ENCODE data around the gene MRPS6.

Gene MRPS6

DNA sequence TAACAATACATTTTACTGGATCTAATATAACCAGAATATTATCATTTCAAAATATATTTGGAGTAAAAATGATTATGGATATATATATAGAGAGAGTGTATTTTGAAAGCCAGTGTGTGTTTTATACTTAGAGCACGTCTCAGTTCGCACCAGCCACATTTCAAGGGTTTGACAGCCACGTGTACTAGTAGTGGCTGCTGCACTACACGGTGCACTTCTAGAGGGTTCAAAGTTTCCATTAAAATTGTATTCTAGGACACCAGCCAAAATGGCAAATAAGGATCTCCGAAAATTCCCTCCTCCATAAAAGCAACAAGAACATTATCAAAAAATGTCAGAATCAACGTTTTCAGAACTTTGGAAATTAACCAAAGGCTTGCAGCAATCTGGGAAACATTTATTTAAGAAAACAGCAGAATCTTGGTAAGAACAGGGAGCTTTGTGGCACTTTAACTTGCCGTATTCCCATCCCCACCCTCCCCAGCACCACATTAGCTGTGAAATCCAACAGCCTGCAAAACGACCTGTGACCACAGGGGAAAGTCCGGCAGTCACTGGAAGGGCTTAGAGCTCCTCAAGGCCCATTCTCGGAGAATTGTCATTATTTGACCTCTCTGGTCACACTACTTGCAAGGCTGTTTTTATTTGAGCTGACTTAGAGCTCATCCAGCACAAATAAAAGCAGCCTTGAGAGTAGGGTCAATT lies 33.5 kb upstream of the MRPS6 start:
- H3K27ac ChIP-seq (ENCODE audit: low read depth, low read length), result no peak overlapping the region
- H3K36me3 ChIP-seq (ENCODE audit: insufficient read depth, low read length), result no peaks in the 10 kb centered on the region
- H3K9me3 ChIP-seq (ENCODE audit: insufficient read depth, low read depth, low read length), result no peaks in the 10 kb centered on the region
- H3K27me3 ChIP-seq (ENCODE audit: insufficient read depth, low read length), result no peaks in the 10 kb centered on the region
- 73% methylated on average over 10 of the region's 10 CpGs for WGBS
- peaks cover 3% of the 10 kb centered on the region; the same call in 1 of the 2 replicates for H3K4me1 ChIP-seq (ENCODE audit: insufficient read depth, low read length)
- H3K9ac ChIP-seq (ENCODE audit: low read depth, low read length), result no peak overlapping the region
- H3K4me3 ChIP-seq (ENCODE audit: low read length), result no peak overlapping the region

DNA sequence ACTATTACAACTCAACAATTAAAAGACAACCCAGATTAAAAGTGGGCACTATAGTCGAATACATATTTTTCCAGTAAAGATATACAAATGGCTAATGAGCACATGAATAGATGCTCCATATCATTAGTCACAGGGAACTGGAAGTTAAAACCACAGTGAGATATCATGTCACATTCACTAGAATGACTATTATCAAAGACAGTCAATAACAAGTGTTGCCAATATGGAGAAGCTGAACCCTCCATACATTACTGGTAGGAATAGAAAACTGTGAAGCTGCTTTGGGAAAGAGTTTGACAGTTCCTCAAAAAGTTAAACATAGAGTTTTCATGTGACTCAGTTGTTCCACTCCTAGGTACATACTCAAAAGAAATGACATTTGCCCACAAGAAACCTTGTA lies 30.6 kb upstream of the MRPS6 start:
- Histone ChIP-seq H3K27me3 (ENCODE audit: insufficient read depth, low read length) (no peaks in the 10 kb centered on the region), H3K36me3 (ENCODE audit: insufficient read depth, low read length) (no peaks in the 10 kb centered on the region), H3K9me3 (ENCODE audit: insufficient read depth, low read depth, low read length) (no peaks in the 10 kb centered on the region), H3K4me3 (ENCODE audit: low read length) (no peak overlapping the region), H3K27ac (ENCODE audit: low read depth, low read length) (no peak overlapping the region), H3K4me1 (ENCODE audit: insufficient read depth, low read length) (no peaks in the 10 kb centered on the region), H3K9ac (ENCODE audit: low read depth, low read length) (no peak overlapping the region)
- WGBS, result 88% methylated on average over 1 of the region's 1 CpG

DNA sequence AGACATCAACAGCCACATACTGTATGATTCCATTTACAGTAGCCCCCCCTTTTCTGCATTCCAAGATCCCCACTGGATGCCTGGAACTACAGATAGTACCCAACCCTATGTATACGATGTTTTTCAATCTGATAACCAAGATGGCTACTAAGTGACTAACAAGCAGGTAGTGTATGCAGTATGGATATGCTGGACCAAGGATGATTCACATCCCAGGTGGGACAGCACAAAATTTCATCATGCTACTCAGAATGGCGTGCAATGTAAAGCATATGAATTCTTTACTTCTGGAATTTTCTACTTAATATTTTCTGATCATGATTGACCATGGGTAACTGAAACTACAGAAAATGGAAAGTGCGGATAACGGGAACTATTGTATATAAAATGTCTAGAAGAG lies 30.0 kb upstream of the MRPS6 start:
- Histone ChIP-seq H3K36me3 (ENCODE audit: insufficient read depth, low read length) (no peaks in the 10 kb centered on the region), H3K9ac (ENCODE audit: low read depth, low read length) (no peak overlapping the region), H3K9me3 (ENCODE audit: insufficient read depth, low read depth, low read length) (no peaks in the 10 kb centered on the region), H3K27ac (ENCODE audit: low read depth, low read length) (no peak overlapping the region), H3K27me3 (ENCODE audit: insufficient read depth, low read length) (no peaks in the 10 kb centered on the region), H3K4me3 (ENCODE audit: low read length) (no peak overlapping the region), H3K4me1 (ENCODE audit: insufficient read depth, low read length) (no peaks in the 10 kb centered on the region)
- 96% methylated on average over 4 of the region's 4 CpGs for WGBS

DNA sequence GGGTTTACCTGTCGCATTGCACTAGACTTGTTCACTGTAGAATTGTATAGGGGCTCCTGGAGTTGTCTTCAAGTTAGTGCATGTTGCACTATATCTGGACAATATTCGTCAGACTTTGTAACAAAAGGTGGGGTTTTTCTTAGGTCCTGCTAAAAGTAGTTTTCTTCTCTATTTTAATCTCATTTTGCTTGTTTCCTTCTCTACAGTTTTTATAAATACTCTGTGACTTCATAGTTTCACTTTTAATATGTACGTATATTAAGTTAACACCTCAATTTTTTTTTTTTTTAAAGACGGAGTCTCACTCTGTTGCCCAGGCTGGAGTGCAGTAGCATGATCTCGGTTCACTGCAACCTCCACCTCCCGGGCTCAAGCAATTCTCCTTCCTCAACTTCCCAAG lies 26.5 kb upstream of the MRPS6 start:
- no peaks in the 10 kb centered on the region for H3K9me3 ChIP-seq (ENCODE audit: insufficient read depth, low read depth, low read length)
- no peaks in the 10 kb centered on the region for H3K4me1 ChIP-seq (ENCODE audit: insufficient read depth, low read length)
- H3K27ac ChIP-seq (ENCODE audit: low read depth, low read length), result no peak overlapping the region
- H3K27me3 ChIP-seq (ENCODE audit: insufficient read depth, low read length), result no peaks in the 10 kb centered on the region
- 95% methylated on average over 6 of the region's 6 CpGs for WGBS
- H3K36me3 ChIP-seq (ENCODE audit: insufficient read depth, low read length), result no peaks in the 10 kb centered on the region
- H3K4me3 ChIP-seq (ENCODE audit: low read length), result no peak overlapping the region
- no peak overlapping the region for H3K9ac ChIP-seq (ENCODE audit: low read depth, low read length)

DNA sequence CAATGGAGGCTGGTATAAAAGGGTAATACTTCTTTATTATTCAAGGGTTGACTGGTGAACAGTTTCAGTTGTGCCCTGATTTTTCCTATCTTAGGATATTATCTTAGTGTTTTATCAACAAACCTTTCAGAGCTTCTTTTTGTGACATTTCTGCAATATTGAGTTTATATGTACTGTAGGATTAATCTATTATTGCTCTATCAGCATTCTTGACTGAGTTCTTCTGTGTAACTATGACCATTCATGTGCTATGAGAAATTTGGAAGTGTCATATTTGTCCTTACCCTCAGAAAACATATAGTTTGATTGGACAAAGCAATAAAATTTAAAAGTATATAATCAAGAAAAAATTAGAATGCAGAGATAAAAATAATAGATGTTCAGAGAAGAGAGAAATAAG lies 25.5 kb upstream of the MRPS6 start:
- H3K9me3 ChIP-seq (ENCODE audit: insufficient read depth, low read depth, low read length), result no peaks in the 10 kb centered on the region
- no peak overlapping the region for H3K4me3 ChIP-seq (ENCODE audit: low read length)
- H3K27me3 ChIP-seq (ENCODE audit: insufficient read depth, low read length), result no peaks in the 10 kb centered on the region
- H3K9ac ChIP-seq (ENCODE audit: low read depth, low read length), result no peak overlapping the region
- no peaks in the 10 kb centered on the region for H3K4me1 ChIP-seq (ENCODE audit: insufficient read depth, low read length)
- H3K27ac ChIP-seq (ENCODE audit: low read depth, low read length), result no peak overlapping the region
- H3K36me3 ChIP-seq (ENCODE audit: insufficient read depth, low read length), result no peaks in the 10 kb centered on the region

DNA sequence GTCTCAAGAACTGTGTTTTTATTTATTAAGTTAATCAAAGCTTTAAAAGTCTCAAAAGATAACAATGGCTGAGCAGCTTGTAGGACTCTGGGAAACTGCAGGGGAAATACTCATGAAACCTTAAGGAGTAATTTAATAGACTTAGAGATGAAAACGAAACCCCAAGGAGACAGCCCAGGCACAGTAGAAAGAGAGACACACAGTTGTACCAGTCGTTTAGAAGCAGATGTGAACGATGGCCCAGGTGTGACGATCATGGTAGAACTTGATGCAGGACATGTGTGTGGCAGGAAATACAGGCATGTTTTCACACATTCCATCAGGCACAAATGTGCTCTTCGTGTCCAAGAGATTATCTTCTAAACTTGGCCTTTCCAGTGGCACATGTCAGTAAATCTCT lies 21.2 kb upstream of the MRPS6 start:
- H3K4me1 ChIP-seq (ENCODE audit: insufficient read depth, low read length), result no peaks in the 10 kb centered on the region

DNA sequence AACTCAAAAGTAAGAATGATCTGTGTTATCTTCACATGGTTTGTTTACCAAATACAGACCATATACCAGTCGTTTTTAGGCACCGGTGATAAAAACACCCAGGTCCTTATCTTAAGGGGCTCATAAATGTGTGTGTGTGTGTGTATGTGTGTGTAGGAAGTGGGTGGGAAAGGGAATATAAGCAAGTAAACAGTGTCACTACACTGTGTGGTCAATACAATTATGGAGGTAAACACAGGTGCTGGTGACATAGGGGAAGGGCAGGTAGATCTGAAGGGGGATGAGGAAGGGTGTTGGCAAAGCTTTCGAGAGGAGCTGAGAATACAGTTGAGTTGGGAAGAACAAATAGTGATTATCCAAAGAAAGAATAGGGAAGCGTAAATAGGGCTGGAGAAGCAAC lies 19.1 kb upstream of the MRPS6 start:
- Histone ChIP-seq H3K9ac (ENCODE audit: low read depth, low read length) (no peak overlapping the region), H3K27ac (ENCODE audit: low read depth, low read length) (no peak overlapping the region), H3K27me3 (ENCODE audit: insufficient read depth, low read length) (no peaks in the 10 kb centered on the region), H3K9me3 (ENCODE audit: insufficient read depth, low read depth, low read length) (no peaks in the 10 kb centered on the region), H3K4me3 (ENCODE audit: low read length) (no peak overlapping the region), H3K4me1 (ENCODE audit: insufficient read depth, low read length) (no peaks in the 10 kb centered on the region), H3K36me3 (ENCODE audit: insufficient read depth, low read length) (no peaks in the 10 kb centered on the region)
- WGBS, result 95% methylated on average over 4 of the region's 4 CpGs

More for the DNA sequence above, 21.2 kb upstream of the MRPS6 start:
- H3K4me3 ChIP-seq (ENCODE audit: low read length), result no peak overlapping the region
- no peak overlapping the region for H3K27ac ChIP-seq (ENCODE audit: low read depth, low read length)
- H3K9ac ChIP-seq (ENCODE audit: low read depth, low read length), result no peak overlapping the region
- H3K36me3 ChIP-seq (ENCODE audit: insufficient read depth, low read length), result no peaks in the 10 kb centered on the region
- WGBS, result 94% methylated on average over 5 of the region's 5 CpGs
- H3K9me3 ChIP-seq (ENCODE audit: insufficient read depth, low read depth, low read length), result no peaks in the 10 kb centered on the region
- H3K27me3 ChIP-seq (ENCODE audit: insufficient read depth, low read length), result no peaks in the 10 kb centered on the region

DNA sequence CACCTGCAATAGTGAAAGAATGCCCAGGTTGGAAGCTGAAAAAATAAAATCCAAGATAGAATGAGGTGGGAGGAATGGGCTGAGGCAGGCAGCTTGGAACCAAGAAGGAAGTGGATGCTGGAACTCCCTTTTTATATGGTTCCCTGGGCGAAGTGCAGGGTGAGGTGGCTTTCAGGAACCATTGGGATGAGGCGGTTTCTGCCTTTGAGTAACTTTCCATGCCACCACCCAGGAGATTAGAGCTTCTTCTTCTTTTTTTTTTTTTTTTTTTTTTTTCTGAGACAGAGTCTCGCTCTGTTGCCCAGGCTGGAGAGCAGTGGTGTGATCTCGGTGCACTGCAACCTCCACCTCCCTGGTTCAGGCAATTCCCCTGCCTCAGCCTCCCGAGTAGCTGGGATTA lies 17.8 kb upstream of the MRPS6 start:
- H3K9me3 ChIP-seq (ENCODE audit: insufficient read depth, low read depth, low read length), result no peaks in the 10 kb centered on the region
- no peak overlapping the region for H3K9ac ChIP-seq (ENCODE audit: low read depth, low read length)
- no peaks in the 10 kb centered on the region for H3K4me1 ChIP-seq (ENCODE audit: insufficient read depth, low read length)
- H3K27me3 ChIP-seq (ENCODE audit: insufficient read depth, low read length), result no peaks in the 10 kb centered on the region
- H3K27ac ChIP-seq (ENCODE audit: low read depth, low read length), result no peak overlapping the region
- no peaks in the 10 kb centered on the region for H3K36me3 ChIP-seq (ENCODE audit: insufficient read depth, low read length)
- H3K4me3 ChIP-seq (ENCODE audit: low read length), result no peak overlapping the region
- WGBS, result 91% methylated on average over 5 of the region's 5 CpGs

DNA sequence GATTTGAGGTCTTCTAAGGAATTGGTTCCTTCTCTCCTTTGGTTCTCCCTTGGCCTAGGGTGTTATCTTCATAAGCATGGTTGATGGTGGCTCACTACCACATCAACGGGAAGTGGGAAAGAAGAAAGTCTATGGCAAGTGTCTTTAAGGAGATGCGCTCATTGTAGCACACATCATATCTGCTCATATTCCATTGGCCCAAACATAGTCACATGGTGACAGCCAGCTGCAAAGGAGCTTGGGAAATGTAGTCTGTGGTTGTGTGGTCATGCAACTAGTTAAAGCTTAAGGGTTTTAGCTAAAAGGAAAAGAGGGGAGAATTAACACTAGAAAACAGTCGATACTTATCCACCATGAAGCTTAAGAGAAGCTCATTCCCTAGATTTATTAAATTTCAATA lies 11.4 kb upstream of the MRPS6 start:
- Histone ChIP-seq H3K4me3 (ENCODE audit: low read length) (no peak overlapping the region), H3K9me3 (ENCODE audit: insufficient read depth, low read depth, low read length) (no peaks in the 10 kb centered on the region), H3K36me3 (ENCODE audit: insufficient read depth, low read length) (no peaks in the 10 kb centered on the region), H3K9ac (ENCODE audit: low read depth, low read length) (no peak overlapping the region), H3K4me1 (ENCODE audit: insufficient read depth, low read length) (no peaks in the 10 kb centered on the region), H3K27me3 (ENCODE audit: insufficient read depth, low read length) (no peaks in the 10 kb centered on the region), H3K27ac (ENCODE audit: low read depth, low read length) (no peak overlapping the region)
- no CpG with 5 or more reads among the region's 3 CpGs for WGBS

DNA sequence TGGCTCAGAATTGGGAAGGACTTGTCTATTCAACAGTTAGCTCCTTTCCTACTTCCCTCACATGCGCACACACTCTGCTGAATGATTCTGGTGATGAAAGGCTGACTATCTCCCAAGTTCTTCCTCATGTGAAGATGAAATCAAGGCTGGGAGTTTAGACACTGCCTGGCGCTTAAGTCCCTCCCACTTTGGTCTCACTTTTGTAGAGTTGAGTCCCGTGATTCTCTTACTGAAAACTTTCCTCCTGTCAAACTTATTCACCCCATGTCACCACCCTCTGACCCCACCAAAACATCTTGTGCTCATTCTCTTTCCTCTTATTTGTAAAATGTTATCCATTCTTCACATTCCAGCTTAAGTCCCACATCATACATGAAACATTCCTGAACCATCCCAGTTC lies 8.4 kb upstream of the MRPS6 start:
- Histone ChIP-seq H3K9ac (ENCODE audit: low read depth, low read length) (no peak overlapping the region), H3K4me1 (ENCODE audit: insufficient read depth, low read length) (no peaks in the 10 kb centered on the region), H3K36me3 (ENCODE audit: insufficient read depth, low read length) (no peaks in the 10 kb centered on the region), H3K27me3 (ENCODE audit: insufficient read depth, low read length) (no peaks in the 10 kb centered on the region), H3K9me3 (ENCODE audit: insufficient read depth, low read depth, low read length) (no peaks in the 10 kb centered on the region), H3K4me3 (ENCODE audit: low read length) (no peak overlapping the region), H3K27ac (ENCODE audit: low read depth, low read length) (no peak overlapping the region)
- 86% methylated on average over 3 of the region's 3 CpGs for WGBS

DNA sequence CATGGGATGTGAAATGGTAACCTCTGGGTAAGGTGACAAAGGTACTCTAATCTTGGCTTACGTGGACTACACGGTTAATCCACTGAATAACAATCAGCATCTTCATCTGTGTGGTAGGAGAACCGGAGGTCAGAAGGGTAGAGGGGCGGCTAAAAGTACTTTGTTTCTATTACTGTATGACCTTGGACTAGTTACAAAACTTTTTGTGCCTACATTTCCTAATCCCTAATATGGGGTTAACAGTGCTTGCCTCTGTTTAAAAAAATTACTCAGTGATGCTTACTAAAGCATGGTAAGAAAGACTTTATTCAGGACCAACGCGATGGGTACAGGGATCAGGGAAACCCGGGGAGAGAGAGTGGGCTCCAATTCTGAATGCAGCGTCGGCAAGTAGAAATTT lies 1.7 kb upstream of the MRPS6 start:
- Histone ChIP-seq H3K27ac (ENCODE audit: low read depth, low read length) (no peak overlapping the region), H3K9me3 (ENCODE audit: insufficient read depth, low read depth, low read length) (no peaks in the 10 kb centered on the region), H3K4me1 (ENCODE audit: insufficient read depth, low read length) (peaks cover 25% of the 10 kb centered on the region), H3K4me3 (ENCODE audit: low read length) (no peak overlapping the region), H3K36me3 (ENCODE audit: insufficient read depth, low read length) (peaks cover 4% of the 10 kb centered on the region; the same call in 1 of the 2 replicates), H3K9ac (ENCODE audit: low read depth, low read length) (no peak overlapping the region), H3K27me3 (ENCODE audit: insufficient read depth, low read length) (peaks cover 6% of the 10 kb centered on the region)
- 94% methylated on average over 7 of the region's 9 CpGs for WGBS
